HG02943 (cell line): Measurements from ENCODE around the gene FAM83E.
A peak's percentile ranks its signal among the peaks of the same experiment; 100 is the strongest.

Experiments used
- ATAC-seq: cut with Tn5 transposase; IDR thresholded peaks from one replicate; pipeline ENCODE4 v1.9.1; 2021; ENCODE audit warnings: mild to moderate bottlenecking, low read depth, moderate library complexity; ENCODE audit not compliant: unreplicated experiment

FAM83E gene

DNA sequence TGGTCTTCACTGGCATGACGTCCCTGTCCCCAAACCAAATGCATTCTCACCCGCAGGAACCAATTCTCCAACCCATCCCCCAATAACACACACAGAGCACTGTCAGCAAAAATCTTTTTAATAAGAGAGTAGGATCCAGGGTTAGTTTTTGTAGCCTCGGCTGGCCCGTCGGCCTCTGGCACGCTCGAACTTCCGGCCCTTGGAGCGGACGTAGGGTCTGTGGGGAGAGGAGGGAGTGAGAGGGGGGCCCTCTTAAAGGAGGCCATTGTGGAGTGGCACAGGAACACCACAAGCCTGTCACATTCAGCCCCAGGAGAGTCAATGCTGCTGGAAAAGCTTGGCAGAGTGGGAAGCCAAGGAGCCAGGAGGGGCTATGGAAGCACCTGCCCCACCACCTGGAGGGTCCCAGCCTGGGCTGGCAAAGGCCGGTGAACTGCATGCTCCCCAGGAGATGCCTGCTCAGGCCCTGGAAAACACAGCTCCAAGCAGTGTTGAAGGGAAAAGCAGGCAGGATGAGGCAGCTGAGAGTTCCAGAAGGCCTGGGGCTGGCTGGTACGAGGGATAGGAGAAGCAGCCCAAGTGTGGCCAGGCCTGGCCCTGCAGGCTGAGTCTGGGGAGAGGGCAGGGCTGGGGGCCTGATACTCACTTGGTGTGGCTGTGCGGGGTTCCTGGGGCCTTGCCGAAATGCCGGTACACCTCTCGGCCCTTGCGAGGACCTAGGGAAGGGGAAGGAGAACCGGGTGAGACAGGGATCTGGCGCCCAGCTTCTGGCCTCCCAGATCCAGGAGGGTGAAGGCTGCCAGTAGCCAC, 560 bp upstream of the FAM83E start:
- ATAC-seq = no peak

DNA sequence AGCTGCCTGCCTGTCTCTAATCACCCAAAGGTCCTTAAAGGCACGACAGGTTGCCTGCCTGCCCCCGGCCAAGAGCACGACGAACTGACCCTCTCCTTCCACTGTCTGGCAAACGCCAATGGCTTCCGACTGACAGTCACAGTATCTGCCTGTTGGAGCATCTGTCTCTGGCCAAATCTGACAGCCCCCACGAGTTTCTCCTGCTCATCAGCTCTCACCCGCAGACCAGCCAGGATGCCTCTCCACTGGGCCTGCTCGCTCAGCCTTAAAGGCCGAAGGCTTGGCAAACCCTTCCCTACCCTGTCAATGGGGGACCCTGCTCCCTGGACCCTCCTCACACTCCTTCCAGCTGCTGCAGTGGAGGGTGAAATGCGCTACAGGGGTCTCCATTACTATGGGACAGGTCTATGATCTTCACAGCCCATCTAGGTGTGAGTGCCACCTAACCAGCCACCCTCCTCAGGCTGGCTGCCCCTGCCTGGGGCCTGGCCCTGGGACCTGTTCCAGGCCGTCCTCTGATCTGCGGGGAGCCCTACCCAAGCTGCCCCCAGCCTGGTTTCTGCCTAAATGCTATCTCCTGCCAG, 932 bp downstream of the FAM83E start:
- no peak for ATAC-seq

GRCh38 chr19:48613024-48613851, 1.6 kb downstream of the FAM83E start:
- ATAC-seq = no peak

GRCh38 chr19:48611872-48612271, 3.0 kb downstream of the FAM83E start:
- ATAC-seq = no peak

DNA sequence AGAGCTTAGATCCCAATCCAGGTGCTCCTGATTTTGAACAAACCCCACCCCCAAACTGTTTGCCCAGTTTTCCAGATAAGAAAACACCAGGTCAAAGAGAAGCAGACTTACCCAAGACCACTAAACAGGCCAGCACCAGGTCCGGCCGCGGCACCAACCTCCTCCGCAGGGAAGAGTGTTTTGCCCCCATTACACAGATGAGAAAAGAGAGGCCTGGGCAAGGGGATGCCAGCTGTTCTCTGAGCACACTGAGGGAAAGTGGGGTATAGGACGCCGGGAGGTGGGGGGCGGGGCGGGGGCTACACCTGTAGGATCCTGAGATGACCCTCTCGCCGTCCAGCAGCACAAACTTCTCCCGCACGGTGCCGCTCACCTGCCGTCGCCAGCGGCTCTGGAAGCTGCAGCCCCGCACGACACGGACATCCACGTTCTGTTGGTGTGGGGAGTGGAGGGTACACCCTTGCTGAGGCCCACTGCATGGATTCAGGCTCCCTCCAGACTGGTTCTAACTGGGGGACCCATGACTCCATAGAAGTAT, 5.2 kb downstream of the FAM83E start:
- ATAC-seq = no peak

GRCh38 chr19:48608798-48609263, 6.0 kb downstream of the FAM83E start:
- ATAC-seq = peak; percentile 62

DNA sequence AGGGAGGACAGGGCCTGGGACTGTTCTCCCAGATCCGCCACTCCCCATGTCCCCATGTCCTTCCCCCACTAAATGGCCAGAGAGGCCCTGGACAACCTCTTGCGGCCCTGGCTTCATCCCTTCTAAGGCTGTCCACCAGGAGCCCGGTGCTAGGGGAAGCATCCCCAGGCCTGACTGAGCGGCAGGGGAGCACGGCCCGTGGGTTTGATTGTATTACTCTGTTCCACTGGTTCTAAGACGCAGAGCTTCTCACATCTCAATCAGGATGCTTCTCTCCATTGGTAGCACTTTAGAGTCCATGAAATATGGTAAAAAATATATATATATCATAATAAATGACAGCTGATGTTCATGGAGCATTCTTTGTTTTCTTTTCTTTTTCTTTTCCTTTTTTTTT, 7.5 kb downstream of the FAM83E start:
- no peak for ATAC-seq

DNA sequence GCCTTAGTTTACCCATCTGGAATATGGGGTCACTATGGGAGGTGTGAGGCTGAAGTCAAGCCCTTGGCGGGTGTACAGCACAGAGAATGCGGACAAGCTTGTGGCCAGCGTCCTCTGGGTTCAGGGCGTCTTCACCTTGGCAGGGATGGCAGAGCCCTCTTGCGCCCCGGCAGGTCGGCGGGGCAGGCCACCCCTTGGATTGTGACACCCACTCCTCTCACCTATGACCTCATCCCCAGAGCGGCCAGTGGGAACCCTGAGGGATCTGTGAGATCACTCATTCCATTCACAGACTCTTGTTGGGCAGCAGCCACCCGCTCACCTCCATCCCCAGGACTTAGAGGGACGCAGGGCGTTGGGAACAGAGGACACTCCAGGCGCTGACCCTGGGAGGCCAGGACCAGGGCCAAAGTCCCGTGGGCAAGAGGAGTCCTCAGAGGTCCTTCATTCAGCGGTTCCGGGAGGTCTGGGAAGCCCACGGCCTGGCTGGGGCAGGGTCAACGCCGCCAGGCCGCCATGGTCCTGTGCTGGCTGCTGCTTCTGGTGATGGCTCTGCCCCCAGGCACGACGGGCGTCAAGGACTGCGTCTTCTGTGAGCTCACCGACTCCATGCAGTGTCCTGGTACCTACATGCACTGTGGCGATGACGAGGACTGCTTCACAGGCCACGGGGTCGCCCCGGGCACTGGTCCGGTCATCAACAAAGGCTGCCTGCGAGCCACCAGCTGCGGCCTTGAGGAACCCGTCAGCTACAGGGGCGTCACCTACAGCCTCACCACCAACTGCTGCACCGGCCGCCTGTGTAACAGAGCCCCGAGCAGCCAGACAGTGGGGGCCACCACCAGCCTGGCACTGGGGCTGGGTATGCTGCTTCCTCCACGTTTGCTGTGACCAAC, 8.2 kb downstream of the FAM83E start, which contains the start of gene SPACA4:
Gene SPACA4, plus strand, starts transcription at position 280 of the 896 bp plus-strand sequence. Its CDS starts 237 bp downstream, at position 517.
- ATAC-seq = no peak

DNA sequence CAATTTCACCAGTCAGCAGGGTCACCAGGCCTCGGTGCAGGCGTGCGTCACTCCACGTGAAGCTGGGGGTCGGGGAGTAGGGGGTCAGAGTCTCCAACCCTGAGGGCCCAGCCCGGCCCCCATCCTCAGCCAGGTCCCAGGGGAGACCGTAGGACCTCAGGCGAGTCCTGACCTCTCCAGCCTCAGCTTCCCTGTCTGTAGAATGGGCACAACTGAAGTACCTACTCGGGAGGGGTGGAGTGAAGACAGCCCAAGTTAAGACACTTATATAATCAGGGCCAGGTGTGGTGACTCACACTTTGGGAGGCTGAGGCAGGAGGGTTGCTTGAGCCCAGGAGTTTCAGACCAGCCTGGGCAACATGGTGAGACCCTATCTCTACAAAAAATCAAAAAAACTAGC, 11.0 kb downstream of the FAM83E start:
- no peak for ATAC-seq

GRCh38 chr19:48603449-48603848, 11.4 kb downstream of the FAM83E start:
- no peak for ATAC-seq

DNA sequence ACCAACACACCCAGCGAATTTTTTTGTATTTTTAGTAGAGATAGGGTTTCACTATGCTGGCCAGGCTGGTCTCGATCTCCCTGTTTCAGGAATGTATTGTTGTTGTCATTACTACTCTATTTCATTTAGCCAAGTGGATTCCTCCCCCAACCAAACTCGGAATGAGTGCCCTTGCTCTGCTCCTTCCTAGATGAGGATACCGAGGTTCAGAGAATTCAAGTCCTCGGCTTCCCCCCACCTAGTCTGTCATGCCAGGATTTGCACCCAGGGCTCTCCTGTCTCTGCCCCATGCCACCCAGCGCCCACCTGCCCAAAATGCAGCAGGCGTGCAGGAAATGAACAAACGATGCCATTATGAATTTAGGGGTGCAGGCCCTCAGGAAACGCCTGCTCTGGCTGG, 11.9 kb downstream of the FAM83E start:
- ATAC-seq = no peak

- ATAC-seq = no peak
Observed at GRCh38 chr19:48600679-48601417, 14.0 kb downstream of the FAM83E start.

- no peak for ATAC-seq
Observed at GRCh38 chr19:48598996-48599700, 15.7 kb downstream of the FAM83E start.

GRCh38 chr19:48596679-48597465, 18.0 kb downstream of the FAM83E start:
- no peak for ATAC-seq

GRCh38 chr19:48596237-48596636, 18.6 kb downstream of the FAM83E start:
- ATAC-seq = no peak

DNA sequence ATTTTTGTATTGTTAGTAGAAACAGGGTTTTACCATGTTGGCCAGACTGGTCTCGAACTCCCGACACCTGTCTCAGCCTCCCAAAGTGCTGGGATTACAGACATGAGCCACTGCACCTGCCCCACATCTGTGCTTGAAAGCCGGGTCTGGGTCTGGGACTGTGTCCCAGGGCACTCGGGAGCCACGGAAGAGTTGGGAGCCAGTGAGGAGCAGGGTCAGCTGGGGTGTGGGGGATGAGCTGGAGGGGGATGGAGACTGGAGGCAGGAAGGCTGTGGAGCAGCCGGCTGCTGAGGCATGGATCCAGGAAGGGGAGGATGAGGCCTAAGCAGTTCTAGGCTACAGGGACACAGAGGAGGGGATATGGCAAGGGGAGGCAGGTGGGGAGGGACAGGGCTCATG, 19.0 kb downstream of the FAM83E start:
- no peak for ATAC-seq

DNA sequence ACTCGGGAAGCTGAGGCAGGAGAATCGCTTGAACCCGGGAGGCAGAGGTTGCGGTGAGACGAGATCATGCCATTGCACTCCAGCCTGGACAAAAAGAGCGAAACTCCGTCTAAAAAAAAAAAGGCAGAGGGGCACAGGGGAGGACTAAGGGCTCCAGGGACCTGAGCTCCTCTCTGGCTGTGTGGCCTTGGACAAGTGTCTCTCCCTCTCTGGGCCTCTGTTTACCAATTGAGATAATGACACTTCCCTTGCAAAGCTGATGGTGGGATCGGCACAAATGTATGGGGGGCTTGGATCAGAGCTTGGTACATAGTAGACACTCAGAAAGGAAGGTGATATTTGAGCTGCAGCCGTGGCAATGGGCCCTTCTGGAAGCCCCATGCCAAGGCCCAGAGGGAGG, 19.7 kb downstream of the FAM83E start:
- no peak for ATAC-seq

GRCh38 chr19:48591021-48591420, 23.9 kb downstream of the FAM83E start:
- ATAC-seq = no peak
